ENCODE data around the gene RNF144A. TPM values are rescaled to one million over a fixed set of nuclear protein-coding genes. Genes with fewer than 3 reads are reported as not detected.

The RNF144A gene
- total RNA-seq, 2 donors from 2014 or later, result 52.7 to 109 TPM

DNA sequence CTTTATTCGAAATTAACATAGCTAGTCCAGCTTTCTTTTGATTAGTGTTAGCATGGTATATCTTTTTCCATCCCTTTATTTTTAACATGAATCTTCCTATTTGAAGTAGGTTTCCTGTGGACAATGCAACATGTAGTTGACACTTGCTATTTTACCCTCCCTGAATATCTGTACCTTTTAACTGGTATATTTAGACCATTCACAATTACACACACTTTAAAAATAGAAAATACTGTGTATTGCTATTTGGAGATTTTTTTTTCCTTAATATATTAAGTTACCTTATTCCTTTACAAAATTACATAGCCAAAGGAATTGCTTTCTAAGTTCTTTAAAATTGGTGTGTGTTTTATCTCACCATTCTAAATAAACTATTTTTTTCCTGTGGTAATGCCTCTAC is 15.0 kb downstream of the RNF144A start:
- H3K4me3 ChIP-seq, result no peak overlapping the region
- no peaks in the 10 kb centered on the region for H3K9me3 ChIP-seq
- no peak for TF ChIP-seq POLR2A (IDR thresholded peaks at IDR 0.05)
- TF ChIP-seq, protein P1, sequence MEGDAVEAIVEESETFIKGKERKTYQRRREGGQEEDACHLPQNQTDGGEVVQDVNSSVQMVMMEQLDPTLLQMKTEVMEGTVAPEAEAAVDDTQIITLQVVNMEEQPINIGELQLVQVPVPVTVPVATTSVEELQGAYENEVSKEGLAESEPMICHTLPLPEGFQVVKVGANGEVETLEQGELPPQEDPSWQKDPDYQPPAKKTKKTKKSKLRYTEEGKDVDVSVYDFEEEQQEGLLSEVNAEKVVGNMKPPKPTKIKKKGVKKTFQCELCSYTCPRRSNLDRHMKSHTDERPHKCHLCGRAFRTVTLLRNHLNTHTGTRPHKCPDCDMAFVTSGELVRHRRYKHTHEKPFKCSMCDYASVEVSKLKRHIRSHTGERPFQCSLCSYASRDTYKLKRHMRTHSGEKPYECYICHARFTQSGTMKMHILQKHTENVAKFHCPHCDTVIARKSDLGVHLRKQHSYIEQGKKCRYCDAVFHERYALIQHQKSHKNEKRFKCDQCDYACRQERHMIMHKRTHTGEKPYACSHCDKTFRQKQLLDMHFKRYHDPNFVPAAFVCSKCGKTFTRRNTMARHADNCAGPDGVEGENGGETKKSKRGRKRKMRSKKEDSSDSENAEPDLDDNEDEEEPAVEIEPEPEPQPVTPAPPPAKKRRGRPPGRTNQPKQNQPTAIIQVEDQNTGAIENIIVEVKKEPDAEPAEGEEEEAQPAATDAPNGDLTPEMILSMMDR (IDR thresholded peaks at IDR 0.05), result no peak
- H3K27me3 ChIP-seq, result no peaks in the 10 kb centered on the region
- no peaks in the 10 kb centered on the region for H3K36me3 ChIP-seq (replicated peaks in 1 of 2; ENCODE audit: insufficient read depth in 1 of 2, low read depth in 2 of 2)
- H3K27ac ChIP-seq, result peak overlapping the region in 1 of 4 donors; percentile 39
- 38 to 53% methylated on average over 1 of the region's 1 CpG for WGBS, 2 donors
- intact Hi-C loops (cut with DNase I), result no loop called here
- DNase-seq, result no peak
- H3K4me1 ChIP-seq, result peaks cover 86% of the 10 kb centered on the region
- ATAC-seq, result no peak

DNA sequence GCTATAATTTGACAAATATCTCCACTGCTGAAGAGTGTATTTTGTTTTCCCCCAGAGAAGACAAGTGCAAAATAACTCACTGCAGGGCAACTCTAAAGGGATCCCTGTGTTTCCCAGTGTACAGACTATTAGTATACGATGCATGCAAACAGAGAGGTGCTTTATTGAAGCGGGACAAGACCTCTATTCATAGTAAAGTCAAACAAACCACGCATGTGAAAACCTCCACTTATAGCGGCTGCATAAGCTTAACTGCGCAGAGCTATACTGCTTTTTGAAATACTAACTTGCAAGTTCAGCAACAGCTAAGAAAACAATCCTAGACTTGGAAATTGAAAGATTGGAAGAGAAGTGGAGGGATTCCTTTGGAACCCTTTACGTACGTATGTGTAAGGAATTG is 15.6 kb downstream of the RNF144A start:
- ATAC-seq (no peak), DNase-seq (no peak)
- TF ChIP-seq, protein P1 (IDR thresholded peaks at IDR 0.05), result no peak
- TF ChIP-seq POLR2A (IDR thresholded peaks at IDR 0.05), result no peak
- H3K4me1 ChIP-seq, result peaks cover 86% of the 10 kb centered on the region
- no peaks in the 10 kb centered on the region for H3K36me3 ChIP-seq (replicated peaks in 1 of 2; ENCODE audit: insufficient read depth in 1 of 2, low read depth in 2 of 2)
- H3K27me3 ChIP-seq, result no peaks in the 10 kb centered on the region
- peak overlapping the region in 1 of 4 donors; percentile 39 for H3K27ac ChIP-seq
- 76 to 88% methylated on average over 7 of the region's 7 CpGs for WGBS, 2 donors
- intact Hi-C loops (cut with DNase I), result no loop called here
- H3K4me3 ChIP-seq, result no peak overlapping the region
- no peaks in the 10 kb centered on the region for H3K9me3 ChIP-seq

DNA sequence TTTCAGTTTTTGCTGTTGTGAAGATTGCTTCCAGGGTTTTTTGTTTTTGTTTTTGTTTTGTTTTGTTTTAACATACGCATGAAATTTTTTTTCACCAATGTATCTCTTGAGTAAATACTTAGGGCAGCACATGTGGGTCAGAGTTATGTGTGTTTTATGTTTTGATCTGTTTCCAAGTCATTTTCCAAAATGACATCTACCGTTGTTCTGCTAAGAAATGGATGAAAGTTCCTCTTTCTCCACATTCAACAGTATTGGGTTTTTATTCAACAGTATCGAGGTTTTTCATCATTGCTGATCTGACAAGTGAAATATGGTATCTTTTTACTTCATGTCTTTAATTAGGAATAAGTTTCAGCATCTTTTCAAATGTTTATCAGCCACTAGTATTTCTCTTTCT is 16.7 kb downstream of the RNF144A start:
- H3K36me3 ChIP-seq (replicated peaks in 1 of 2; ENCODE audit: insufficient read depth in 1 of 2, low read depth in 2 of 2), result no peaks in the 10 kb centered on the region
- no peak for ATAC-seq
- H3K27ac ChIP-seq, result no peak overlapping the region
- DNase-seq, result no peak
- no peaks in the 10 kb centered on the region for H3K27me3 ChIP-seq
- peaks cover 84% of the 10 kb centered on the region for H3K4me1 ChIP-seq
- TF ChIP-seq POLR2A (IDR thresholded peaks at IDR 0.05), result no peak
- TF ChIP-seq, protein P1 (IDR thresholded peaks at IDR 0.05), result no peak
- intact Hi-C loops (cut with DNase I), result no loop called here
- 45 to 49% methylated on average over 3 of the region's 3 CpGs for WGBS, 2 donors
- H3K4me3 ChIP-seq, result no peak overlapping the region
- no peaks in the 10 kb centered on the region for H3K9me3 ChIP-seq

DNA sequence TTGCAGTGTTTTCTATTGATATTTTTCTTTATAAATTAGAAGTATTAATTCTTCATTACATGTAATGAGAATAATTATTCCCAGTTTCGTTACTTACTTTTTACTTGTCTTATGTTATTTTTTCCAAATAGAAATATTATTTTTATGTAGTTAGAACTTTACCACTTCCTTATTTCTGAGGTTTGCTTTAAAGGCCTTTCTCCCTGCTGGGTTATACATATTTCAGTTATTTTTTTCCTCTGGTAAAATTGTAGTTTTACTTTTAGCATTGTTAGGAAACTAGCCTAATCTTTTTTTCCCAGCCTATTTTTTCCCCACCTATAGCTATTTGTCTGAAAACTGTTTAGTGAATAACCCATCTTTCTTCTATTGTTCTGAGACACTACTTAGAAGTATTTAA is 17.1 kb downstream of the RNF144A start:
- Histone ChIP-seq H3K27me3 (no peaks in the 10 kb centered on the region), H3K27ac (no peak overlapping the region), H3K4me3 (no peak overlapping the region), H3K36me3 (replicated peaks in 1 of 2; ENCODE audit: insufficient read depth in 1 of 2, low read depth in 2 of 2) (no peaks in the 10 kb centered on the region), H3K4me1 (peaks cover 84% of the 10 kb centered on the region), H3K9me3 (no peaks in the 10 kb centered on the region)
- WGBS, 2 donors, result 60 to 88% methylated on average over 1 of the region's 1 CpG
- DNase-seq, result no peak
- TF ChIP-seq, protein P1 (IDR thresholded peaks at IDR 0.05), result no peak
- no peak for TF ChIP-seq POLR2A (IDR thresholded peaks at IDR 0.05)
- intact Hi-C loops (cut with DNase I), result no loop called here
- no peak for ATAC-seq

Measured in body of pancreas (tissue), 4 donors.